ENCODE measurements around the gene AJM1.
A peak's percentile ranks its signal among the peaks of the same experiment; 100 is the strongest.

AJM1 gene

GRCh38 chr9:136849038-136849959 lies 7.0 kb downstream of the AJM1 start, which contains the start of gene PHPT1:
Gene PHPT1, plus strand, starts transcription at chr9:136849409. Its CDS starts 22 bp downstream, at chr9:136849431.
- in situ Hi-C loops (cut with MboI; ENCODE audit: low pct_unique_long_range_greater_than_20kb, low sequenced_read_pairs, unreplicated experiment), result no loop called here
- TF ChIP-seq, protein P1, sequence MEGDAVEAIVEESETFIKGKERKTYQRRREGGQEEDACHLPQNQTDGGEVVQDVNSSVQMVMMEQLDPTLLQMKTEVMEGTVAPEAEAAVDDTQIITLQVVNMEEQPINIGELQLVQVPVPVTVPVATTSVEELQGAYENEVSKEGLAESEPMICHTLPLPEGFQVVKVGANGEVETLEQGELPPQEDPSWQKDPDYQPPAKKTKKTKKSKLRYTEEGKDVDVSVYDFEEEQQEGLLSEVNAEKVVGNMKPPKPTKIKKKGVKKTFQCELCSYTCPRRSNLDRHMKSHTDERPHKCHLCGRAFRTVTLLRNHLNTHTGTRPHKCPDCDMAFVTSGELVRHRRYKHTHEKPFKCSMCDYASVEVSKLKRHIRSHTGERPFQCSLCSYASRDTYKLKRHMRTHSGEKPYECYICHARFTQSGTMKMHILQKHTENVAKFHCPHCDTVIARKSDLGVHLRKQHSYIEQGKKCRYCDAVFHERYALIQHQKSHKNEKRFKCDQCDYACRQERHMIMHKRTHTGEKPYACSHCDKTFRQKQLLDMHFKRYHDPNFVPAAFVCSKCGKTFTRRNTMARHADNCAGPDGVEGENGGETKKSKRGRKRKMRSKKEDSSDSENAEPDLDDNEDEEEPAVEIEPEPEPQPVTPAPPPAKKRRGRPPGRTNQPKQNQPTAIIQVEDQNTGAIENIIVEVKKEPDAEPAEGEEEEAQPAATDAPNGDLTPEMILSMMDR (IDR thresholded peaks at IDR 0.05; ENCODE audit: extremely low read depth, insufficient read depth, missing control alignments), result no peak
- DNase-seq (ENCODE audit: low spot score), result peak; percentile 100

DNA sequence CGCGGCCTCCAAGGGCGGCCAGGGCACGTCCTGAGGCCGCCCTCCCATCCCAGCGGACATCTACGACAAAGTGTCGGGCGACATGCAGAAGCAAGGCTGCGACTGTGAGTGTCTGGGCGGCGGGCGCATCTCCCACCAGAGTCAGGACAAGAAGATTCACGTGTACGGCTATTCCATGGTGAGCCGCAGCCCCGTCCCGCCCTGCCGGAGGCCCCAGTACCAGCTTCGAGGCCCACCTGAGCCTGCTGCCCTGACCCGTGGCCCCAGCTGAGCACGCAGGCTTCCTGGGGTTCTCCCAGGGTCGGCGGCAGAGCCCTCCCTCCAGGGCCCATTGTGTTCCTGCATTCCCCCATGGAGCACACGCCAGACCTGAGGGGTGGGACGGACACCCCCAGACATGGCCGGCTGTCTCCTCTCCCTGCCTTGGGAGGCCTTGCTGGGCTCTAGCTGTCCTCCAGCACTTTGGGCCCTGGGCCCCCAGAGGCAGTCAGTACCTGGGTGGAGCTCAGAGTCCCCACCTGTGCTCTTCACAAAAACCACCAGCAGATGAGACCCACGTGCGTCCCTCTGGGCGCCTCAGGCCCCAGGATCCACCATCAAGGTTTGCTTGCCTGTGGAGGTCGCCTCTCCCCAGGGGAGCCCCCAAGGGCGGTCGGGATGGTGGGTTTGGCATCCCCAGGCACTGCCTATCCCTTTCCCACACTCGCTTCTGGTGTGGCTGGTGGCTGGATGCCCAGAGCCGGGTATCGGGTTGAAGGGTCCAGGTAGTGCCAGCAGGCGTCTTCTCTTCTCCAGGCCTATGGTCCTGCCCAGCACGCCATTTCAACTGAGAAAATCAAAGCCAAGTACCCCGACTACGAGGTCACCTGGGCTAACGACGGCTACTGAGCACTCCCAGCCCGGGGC lies 7.9 kb downstream of the AJM1 start:
- TF ChIP-seq, protein P1 (IDR thresholded peaks at IDR 0.05; ENCODE audit: extremely low read depth, insufficient read depth, missing control alignments), result no peak
- no peak for DNase-seq (ENCODE audit: low spot score)
- in situ Hi-C loops (cut with MboI; ENCODE audit: low pct_unique_long_range_greater_than_20kb, low sequenced_read_pairs, unreplicated experiment), result no loop called here

DNA sequence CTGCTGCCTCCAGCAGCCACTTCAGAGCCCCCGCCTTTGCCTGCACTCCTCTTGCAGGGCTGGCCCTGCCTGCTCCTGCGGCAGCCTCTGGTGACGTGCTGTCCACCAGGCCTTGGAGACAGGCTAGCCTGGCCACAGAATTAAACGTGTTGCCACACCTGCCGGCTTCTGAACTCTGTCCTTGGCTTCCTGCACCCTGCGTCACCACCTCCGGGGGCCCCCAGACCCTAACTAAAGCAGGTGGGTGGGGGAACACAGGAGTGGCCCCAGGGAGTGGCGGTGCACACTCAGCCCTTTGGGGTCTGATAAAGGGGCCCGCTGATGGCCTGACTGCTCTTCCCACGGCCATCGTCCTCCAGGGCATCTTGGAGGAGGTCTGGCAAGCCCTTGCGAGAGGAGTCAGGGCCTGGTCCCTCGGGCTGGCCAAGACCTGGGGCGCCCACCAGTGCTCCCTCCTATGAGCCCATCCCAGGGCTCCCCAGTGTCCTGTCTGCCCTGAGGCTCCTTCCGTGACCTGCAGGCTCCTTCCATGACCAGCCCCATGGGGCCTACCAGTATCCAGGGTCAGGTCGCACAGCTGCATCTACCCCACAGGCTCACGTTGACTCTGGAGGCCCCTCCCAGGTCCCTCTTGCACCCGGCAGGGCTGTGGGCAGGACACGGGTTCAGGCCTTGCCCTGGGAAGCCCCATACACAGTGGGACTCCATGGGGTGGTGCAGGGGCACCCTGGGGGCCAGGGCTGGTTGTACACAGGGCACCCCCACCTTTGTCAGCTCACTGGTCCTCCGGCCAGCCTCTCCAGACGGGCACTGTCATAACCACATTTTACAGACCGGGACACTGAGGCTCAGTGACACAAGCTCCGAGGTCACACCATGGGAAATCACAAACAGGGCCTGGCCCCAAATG lies 8.8 kb downstream of the AJM1 start:
- no peak for DNase-seq (ENCODE audit: low spot score)
- TF ChIP-seq, protein P1 (IDR thresholded peaks at IDR 0.05; ENCODE audit: extremely low read depth, insufficient read depth, missing control alignments), result no peak
- in situ Hi-C loops (cut with MboI; ENCODE audit: low pct_unique_long_range_greater_than_20kb, low sequenced_read_pairs, unreplicated experiment), result no loop called here

GRCh38 chr9:136851941-136852663 lies 9.8 kb downstream of the AJM1 start, which contains the start of gene MAMDC4:
Gene MAMDC4, plus strand, starts transcription at chr9:136852346. Its CDS starts 71 bp downstream, at chr9:136852417.
- in situ Hi-C loops (cut with MboI; ENCODE audit: low pct_unique_long_range_greater_than_20kb, low sequenced_read_pairs, unreplicated experiment), result no loop called here
- DNase-seq (ENCODE audit: low spot score), result no peak
- TF ChIP-seq, protein P1 (IDR thresholded peaks at IDR 0.05; ENCODE audit: extremely low read depth, insufficient read depth, missing control alignments), result no peak

DNA sequence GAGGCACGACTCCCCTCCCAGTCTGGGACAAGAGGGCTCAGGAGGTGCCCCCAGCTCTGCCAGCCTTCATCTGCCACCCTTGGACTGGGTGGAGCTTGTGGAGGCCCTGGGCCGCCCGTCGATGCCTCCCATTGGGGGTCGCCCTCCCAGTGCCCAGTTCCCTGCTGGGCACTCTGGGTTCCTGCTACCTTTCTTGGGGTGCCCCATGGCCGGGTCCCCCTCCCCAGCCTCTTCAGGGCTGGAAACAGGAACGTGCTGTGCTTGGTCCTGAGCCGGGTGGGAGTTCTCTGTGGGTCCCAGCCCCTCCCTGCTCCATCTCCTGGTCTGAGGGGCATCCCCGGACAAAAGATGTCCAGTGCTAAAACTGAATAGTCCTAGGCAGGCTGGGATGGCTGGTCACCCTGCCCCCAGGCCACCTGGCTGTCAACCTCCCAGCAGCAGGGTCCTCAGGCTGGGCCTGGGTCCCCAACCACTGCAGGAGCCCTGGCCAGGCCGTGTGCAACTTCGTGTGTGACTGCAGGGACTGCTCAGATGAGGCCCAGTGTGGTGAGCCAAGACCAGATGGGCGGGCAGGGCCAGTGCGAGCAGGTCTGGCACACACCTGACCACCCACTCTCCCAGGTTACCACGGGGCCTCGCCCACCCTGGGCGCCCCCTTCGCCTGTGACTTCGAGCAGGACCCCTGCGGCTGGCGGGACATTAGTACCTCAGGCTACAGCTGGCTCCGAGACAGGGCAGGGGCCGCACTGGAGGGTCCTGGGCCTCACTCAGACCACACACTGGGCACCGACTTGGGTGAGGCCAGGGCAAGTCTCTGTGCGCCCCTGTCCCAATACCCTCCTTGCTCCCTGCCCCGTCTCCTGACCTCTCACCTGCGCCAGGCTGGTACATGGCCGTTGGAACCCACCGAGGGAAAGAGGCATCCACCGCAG lies 10.7 kb downstream of the AJM1 start:
- TF ChIP-seq, protein P1 (IDR thresholded peaks at IDR 0.05; ENCODE audit: extremely low read depth, insufficient read depth, missing control alignments), result no peak
- in situ Hi-C loops (cut with MboI; ENCODE audit: low pct_unique_long_range_greater_than_20kb, low sequenced_read_pairs, unreplicated experiment), result no loop called here
- no peak for DNase-seq (ENCODE audit: low spot score)
